Sigmoid colon (tissue), 7 donors: ENCODE measurements around the gene SORCS2. TPM values are rescaled to one million over a fixed set of nuclear protein-coding genes. Genes with fewer than 3 reads are reported as not detected.

ENCODE experiments used
- DNase-seq: peaks from one replicate; pipeline ENCODE4 v3.0.0-alpha.2; 2019
- H3K27ac ChIP-seq, 4 donors: fragments of 200-600 bp; sonication (generic); one replicate each; pipeline ENCODE4 v1.5.1; 2016 to 2019; ENCODE audit warnings: mild to moderate bottlenecking in 1 of 4
- H3K27me3 ChIP-seq, 3 donors: fragments of 200-600 bp; sonication (generic); one replicate each; pipeline ENCODE4 v1.5.1; 2019; ENCODE audit warnings: mild to moderate bottlenecking in 1 of 3
- H3K36me3 ChIP-seq, 4 donors: fragments of 200-600 bp; sonication (generic); one replicate each; pipeline ENCODE4 v1.5.1; 2016 to 2019
- H3K4me1 ChIP-seq, 4 donors: fragments of 200-600 bp; sonication (generic); one replicate each; pipeline ENCODE4 v1.5.1; 2017 to 2019
- H3K4me3 ChIP-seq, 4 donors: fragments of 200-600 bp; sonication (generic); one replicate each; pipeline ENCODE4 v1.5.1; 2017 to 2019; ENCODE audit warnings: mild to moderate bottlenecking in 2 of 4, moderate library complexity in 1 of 4
- H3K9me3 ChIP-seq, 4 donors: fragments of 200-600 bp in 3 of 4; sonication (generic) in 3 of 4; one replicate each; pipeline versions ENCODE4 v1.5.1 to v1.6.1; 2013 to 2019
- EP300 ChIP-seq, 4 donors: sonication (generic); formaldehyde crosslinking; IDR thresholded peaks; one replicate each; pipeline ENCODE4 v1.6.1; 2017; ENCODE audit warnings: antibody characterized with exemption in 4 of 4
- POLR2A ChIP-seq, 2 donors: fragments of 450-650 bp; IDR thresholded peaks; one replicate each; pipeline ENCODE4 v1.6.1; 2016; ENCODE audit warnings: antibody characterized with exemption in 2 of 2, mild to moderate bottlenecking in 2 of 2, moderate library complexity in 2 of 2
- POLR2AphosphoS5 ChIP-seq, 4 donors: sonication (generic); formaldehyde crosslinking; IDR thresholded peaks; one replicate each; pipeline ENCODE4 v1.6.1; 2017; ENCODE audit warnings: antibody characterized with exemption in 4 of 4
- WGBS, 2 donors: extraction: QIAGEN DNeasy Blood & Tissue Kit; methylation state at CpG; one replicate each; pipeline ENCODE4 v1.1.7; 2013; 5-methylcytosine and 5-hydroxymethylcytosine counted together
- intact Hi-C: fragments of 100-400 bp; cut with DNase I; formaldehyde crosslinking; loops from one replicate; pipeline ENCODE4 v1.15.1; 2023
- polyA plus RNA-seq, 3 donors: library from polyadenylated mRNA; stranded (reverse); fragments of 200-250 nt; gene quantifications; one replicate each; pipeline ENCODE4 v1.2.3, GENCODE V29; 2013
- total RNA-seq, 4 donors: library from RNA; depleted of rRNA; stranded (reverse); fragments of >200 nt; gene quantifications; one replicate each; pipeline ENCODE4 v1.1.0, GENCODE V29; 2016
- TF ChIP-seq, protein P1 (sequence below), 4 experiments: fragments of 450-650 bp in 3 of 4; fragments of 200-600 bp in 1 of 4; IDR thresholded peaks; one replicate each; pipeline ENCODE4 v1.5.1; 2016 to 2019; ENCODE audit warnings: antibody characterized with exemption in 4 of 4, mild to moderate bottlenecking in 3 of 4, moderate library complexity in 2 of 4
- donor health status: healthy with polysubstance abuse.
- donor health status: Bipolar disorder and iron deficiency.
- donor health status: healthy.

SORCS2 gene
- total and polyA plus RNA-seq, 7 donors: 1.8 to 6.4 (median 3.9) TPM; not detected in 2

GRCh38 chr4:7228734-7229133, 36.4 kb downstream of the SORCS2 start:
- DNase-seq: no peak
- Histone ChIP-seq H3K9me3 (no peaks in the 10 kb centered on the region), H3K4me3 (no peak overlapping the region), H3K27me3 (no peaks in the 10 kb centered on the region), H3K36me3 (no peaks in the 10 kb centered on the region), H3K27ac (no peak overlapping the region), H3K4me1 (no peaks in the 10 kb centered on the region)
- intact Hi-C loops: no loop called here
- WGBS, 2 donors: 94% methylated on average over 11 of the region's 11 CpGs
- TF ChIP-seq POLR2AphosphoS5 (IDR thresholded peaks at IDR 0.05) (no peak), POLR2A (IDR thresholded peaks at IDR 0.05) (no peak), EP300 (IDR thresholded peaks at IDR 0.05) (no peak)
- TF ChIP-seq, protein P1, sequence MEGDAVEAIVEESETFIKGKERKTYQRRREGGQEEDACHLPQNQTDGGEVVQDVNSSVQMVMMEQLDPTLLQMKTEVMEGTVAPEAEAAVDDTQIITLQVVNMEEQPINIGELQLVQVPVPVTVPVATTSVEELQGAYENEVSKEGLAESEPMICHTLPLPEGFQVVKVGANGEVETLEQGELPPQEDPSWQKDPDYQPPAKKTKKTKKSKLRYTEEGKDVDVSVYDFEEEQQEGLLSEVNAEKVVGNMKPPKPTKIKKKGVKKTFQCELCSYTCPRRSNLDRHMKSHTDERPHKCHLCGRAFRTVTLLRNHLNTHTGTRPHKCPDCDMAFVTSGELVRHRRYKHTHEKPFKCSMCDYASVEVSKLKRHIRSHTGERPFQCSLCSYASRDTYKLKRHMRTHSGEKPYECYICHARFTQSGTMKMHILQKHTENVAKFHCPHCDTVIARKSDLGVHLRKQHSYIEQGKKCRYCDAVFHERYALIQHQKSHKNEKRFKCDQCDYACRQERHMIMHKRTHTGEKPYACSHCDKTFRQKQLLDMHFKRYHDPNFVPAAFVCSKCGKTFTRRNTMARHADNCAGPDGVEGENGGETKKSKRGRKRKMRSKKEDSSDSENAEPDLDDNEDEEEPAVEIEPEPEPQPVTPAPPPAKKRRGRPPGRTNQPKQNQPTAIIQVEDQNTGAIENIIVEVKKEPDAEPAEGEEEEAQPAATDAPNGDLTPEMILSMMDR (IDR thresholded peaks at IDR 0.05): no peak

GRCh38 chr4:7232061-7232650, 39.8 kb downstream of the SORCS2 start:
- no peaks in the 10 kb centered on the region for H3K27me3 ChIP-seq
- no peak overlapping the region for H3K4me3 ChIP-seq
- no peak overlapping the region for H3K27ac ChIP-seq
- no peaks in the 10 kb centered on the region for H3K9me3 ChIP-seq
- peaks cover 0 to 14% (median 8%) of the 10 kb centered on the region in 4 donors for H3K4me1 ChIP-seq
- intact Hi-C loops: no loop called here
- DNase-seq: no peak
- H3K36me3 ChIP-seq: no peaks in the 10 kb centered on the region
- 86 to 88% methylated on average over 18 of the region's 18 CpGs for WGBS, 2 donors
- TF ChIP-seq POLR2A (IDR thresholded peaks at IDR 0.05) (no peak), EP300 (IDR thresholded peaks at IDR 0.05) (no peak), POLR2AphosphoS5 (IDR thresholded peaks at IDR 0.05) (no peak)
- TF ChIP-seq, protein P1 (IDR thresholded peaks at IDR 0.05): no peak

DNA sequence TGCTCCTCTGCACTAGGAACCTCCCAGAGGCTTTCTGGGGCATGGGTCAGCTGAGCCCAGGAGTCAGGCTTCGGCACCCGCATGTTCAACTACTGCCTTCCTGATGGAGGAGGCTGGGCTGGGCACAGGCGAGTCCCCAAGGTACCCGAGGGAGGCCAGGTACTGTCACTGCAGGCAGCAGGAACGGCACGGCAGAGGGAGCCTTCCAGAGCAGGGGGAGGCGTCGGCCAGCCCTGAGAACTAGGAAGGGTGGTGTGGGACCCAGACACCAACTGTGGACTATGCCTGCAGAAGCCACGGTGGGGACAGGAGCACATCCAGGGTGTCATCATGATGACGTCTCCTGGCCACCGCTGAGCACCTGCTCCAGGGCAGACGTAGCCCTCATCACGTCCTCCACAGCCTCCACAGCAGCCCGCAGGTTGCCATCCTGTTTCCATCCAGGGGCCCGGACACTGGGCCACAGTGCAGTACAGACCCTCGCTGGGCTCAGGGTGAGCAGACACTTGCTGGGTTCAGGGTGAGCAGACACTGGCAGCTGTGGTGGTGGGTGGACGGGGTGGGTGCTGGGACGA, 40.8 kb downstream of the SORCS2 start:
- no peak for TF ChIP-seq EP300 (IDR thresholded peaks at IDR 0.05)
- no peak for TF ChIP-seq POLR2A (IDR thresholded peaks at IDR 0.05)
- TF ChIP-seq, protein P1 (IDR thresholded peaks at IDR 0.05): no peak
- TF ChIP-seq POLR2AphosphoS5 (IDR thresholded peaks at IDR 0.05): no peak

GRCh38 chr4:7233601-7234000, 41.3 kb downstream of the SORCS2 start:
- no peaks in the 10 kb centered on the region for H3K9me3 ChIP-seq
- H3K4me1 ChIP-seq: peaks cover 0 to 26% (median 17%) of the 10 kb centered on the region in 4 donors
- H3K36me3 ChIP-seq: no peaks in the 10 kb centered on the region
- no peak overlapping the region for H3K27ac ChIP-seq
- no peak overlapping the region for H3K4me3 ChIP-seq
- intact Hi-C loops: no loop called here
- TF ChIP-seq POLR2A (IDR thresholded peaks at IDR 0.05) (no peak), EP300 (IDR thresholded peaks at IDR 0.05) (no peak), POLR2AphosphoS5 (IDR thresholded peaks at IDR 0.05) (no peak)
- TF ChIP-seq, protein P1 (IDR thresholded peaks at IDR 0.05): no peak
- no peaks in the 10 kb centered on the region for H3K27me3 ChIP-seq
- WGBS, 2 donors: 87 to 89% methylated on average over 12 of the region's 12 CpGs
- DNase-seq: no peak

More for the DNA sequence above, 40.8 kb downstream of the SORCS2 start:
- no peak overlapping the region for H3K4me3 ChIP-seq
- H3K27ac ChIP-seq: no peak overlapping the region
- 64 to 82% methylated on average over 18 of the region's 18 CpGs for WGBS, 2 donors
- H3K9me3 ChIP-seq: no peaks in the 10 kb centered on the region
- H3K27me3 ChIP-seq: no peaks in the 10 kb centered on the region
- no peak for DNase-seq
- peaks cover 0 to 23% (median 16%) of the 10 kb centered on the region in 4 donors for H3K4me1 ChIP-seq
- no peaks in the 10 kb centered on the region for H3K36me3 ChIP-seq
- intact Hi-C loops: no loop called here
